Endothelial cell (in vitro differentiated cells): ENCODE measurements around the gene GCGR. TPM values are rescaled to one million over a fixed set of nuclear protein-coding genes. Genes with fewer than 3 reads are reported as not detected.

ENCODE experiments used
- DNase-seq: peaks from one replicate; pipeline ENCODE4 v3.0.0; 2021; ENCODE audit warnings: low spot score
- H3K27ac Mint-ChIP-seq: one replicate; pipeline ENCODE4 v1.8.0; 2021; ENCODE audit warnings: mixed read lengths, inconsistent platforms; ENCODE audit not compliant: unreplicated experiment
- H3K27me3 Mint-ChIP-seq: one replicate; pipeline ENCODE4 v1.8.0; 2021; ENCODE audit warnings: mild to moderate bottlenecking, moderate library complexity, mixed read lengths, inconsistent platforms; ENCODE audit not compliant: unreplicated experiment
- H3K36me3 Mint-ChIP-seq: one replicate; pipeline ENCODE4 v1.8.0; 2021; ENCODE audit warnings: mild to moderate bottlenecking, low read depth, mixed read lengths, inconsistent platforms; ENCODE audit not compliant: unreplicated experiment
- H3K4me1 Mint-ChIP-seq: one replicate; pipeline ENCODE4 v1.8.0; 2021; ENCODE audit warnings: mild to moderate bottlenecking, mixed read lengths, inconsistent platforms; ENCODE audit not compliant: unreplicated experiment
- H3K4me3 Mint-ChIP-seq: one replicate; pipeline ENCODE4 v1.8.0; 2021; ENCODE audit warnings: mild to moderate bottlenecking, mixed read lengths, inconsistent platforms; ENCODE audit not compliant: unreplicated experiment
- H3K9me3 Mint-ChIP-seq: one replicate; pipeline ENCODE4 v1.8.0; 2021; ENCODE audit warnings: mixed read lengths, inconsistent platforms; ENCODE audit not compliant: unreplicated experiment
- CTCF ChIP-seq: fragments of 200-600 bp; sonication (generic); IDR thresholded peaks from one replicate; pipeline ENCODE4 v1.5.0; 2021; ENCODE audit warnings: antibody characterized with exemption; ENCODE audit not compliant: unreplicated experiment
- total RNA-seq: library from RNA; stranded (reverse); fragmentation: NEBNext Ultra II Directional; extraction: Animal tissue kit (Norgen Biotek cat#: 25700); gene quantifications from one replicate; pipeline ENCODE4 v1.2.1, GENCODE V29; 2021; ENCODE audit not compliant: unreplicated experiment

GCGR gene
- total RNA-seq, 1 donor from 2014 or later: not detected

GRCh38 chr17:81824595-81824994 lies 20.6 kb downstream of the GCGR start:
- Mint-ChIP-seq H3K27me3 (peaks cover 7% of the 10 kb centered on the region), H3K4me1 (peaks cover 8% of the 10 kb centered on the region), H3K4me3 (no peak overlapping the region), H3K36me3 (peaks cover 9% of the 10 kb centered on the region), H3K27ac (no peak overlapping the region), H3K9me3 (no peaks in the 10 kb centered on the region)
- DNase-seq: no peak
- TF ChIP-seq CTCF: no peak

- no peak for TF ChIP-seq CTCF
- peak overlapping the region; percentile 85 for H3K4me3 Mint-ChIP-seq
- no peak for DNase-seq
- H3K36me3 Mint-ChIP-seq: peaks cover 9% of the 10 kb centered on the region
- peaks cover 10% of the 10 kb centered on the region for H3K4me1 Mint-ChIP-seq
- no peaks in the 10 kb centered on the region for H3K9me3 Mint-ChIP-seq
- peaks cover 7% of the 10 kb centered on the region for H3K27me3 Mint-ChIP-seq
- H3K27ac Mint-ChIP-seq: no peak overlapping the region
Measured at GRCh38 chr17:81825841-81826466, 22.0 kb downstream of the GCGR start.

- Mint-ChIP-seq H3K27ac (peak overlapping the region; percentile 86), H3K4me1 (peaks cover 18% of the 10 kb centered on the region), H3K9me3 (no peaks in the 10 kb centered on the region), H3K27me3 (peaks cover 6% of the 10 kb centered on the region), H3K36me3 (peaks cover 12% of the 10 kb centered on the region), H3K4me3 (peak overlapping the region; percentile 57)
- no peak for DNase-seq
- TF ChIP-seq CTCF: no peak
Measured at GRCh38 chr17:81828656-81829055, 24.7 kb downstream of the GCGR start.

- Mint-ChIP-seq H3K9me3 (no peaks in the 10 kb centered on the region), H3K36me3 (peaks cover 10% of the 10 kb centered on the region), H3K4me3 (no peak overlapping the region), H3K27ac (peak overlapping the region; percentile 42), H3K4me1 (peaks cover 18% of the 10 kb centered on the region), H3K27me3 (peaks cover 10% of the 10 kb centered on the region)
- TF ChIP-seq CTCF: no peak
- DNase-seq: no peak
Measured at GRCh38 chr17:81829858-81830257, 25.9 kb downstream of the GCGR start.

GRCh38 chr17:81831563-81831956 lies 27.6 kb downstream of the GCGR start:
- Mint-ChIP-seq H3K4me3 (peak overlapping the region; percentile 92), H3K27me3 (peaks cover 17% of the 10 kb centered on the region), H3K36me3 (peaks cover 9% of the 10 kb centered on the region), H3K4me1 (peaks cover 14% of the 10 kb centered on the region), H3K9me3 (no peaks in the 10 kb centered on the region), H3K27ac (no peak overlapping the region)
- DNase-seq: no peak
- no peak for TF ChIP-seq CTCF
